OCI-LY1 (cell line): ENCODE measurements around the gene WDR74.

Source experiments
- CTCF ChIP-seq: fragments of 200-600 bp; sonication (generic), shearing (Covaris generic); IDR thresholded peaks from 2 replicates; pipeline ENCODE4 v1.5.1; 2017; ENCODE audit warnings: mild to moderate bottlenecking, antibody characterized with exemption, low read length, moderate library complexity, mixed read lengths
- EZH2 ChIP-seq: fragments of 200-600 bp; sonication (generic), shearing (Covaris generic); IDR thresholded peaks from 2 replicates; pipeline ENCODE4 v1.8.0; 2017; ENCODE audit warnings: borderline replicate concordance, mixed run types, mild to moderate bottlenecking, antibody characterized with exemption, low read length, moderate library complexity, mixed read lengths

- TF ChIP-seq CTCF = no peak
- TF ChIP-seq EZH2 = no peak
Measured at GRCh38 chr11:62791501-62792201, 47.7 kb downstream of the WDR74 start, which contains the start of gene TMEM223.
